ENCODE data around the gene FXYD2. TPM values are rescaled to one million over a fixed set of nuclear protein-coding genes. Genes with fewer than 3 reads are reported as not detected.
"Not testable (repeated sequence)": the region's sequence is repeated elsewhere in the genome, so short reads cannot be mapped to it uniquely, and the experiment has no call there.

FXYD2 gene
- total and polyA plus RNA-seq, 9 donors = 1.7 to 23.1 (median 10.5) TPM

DNA sequence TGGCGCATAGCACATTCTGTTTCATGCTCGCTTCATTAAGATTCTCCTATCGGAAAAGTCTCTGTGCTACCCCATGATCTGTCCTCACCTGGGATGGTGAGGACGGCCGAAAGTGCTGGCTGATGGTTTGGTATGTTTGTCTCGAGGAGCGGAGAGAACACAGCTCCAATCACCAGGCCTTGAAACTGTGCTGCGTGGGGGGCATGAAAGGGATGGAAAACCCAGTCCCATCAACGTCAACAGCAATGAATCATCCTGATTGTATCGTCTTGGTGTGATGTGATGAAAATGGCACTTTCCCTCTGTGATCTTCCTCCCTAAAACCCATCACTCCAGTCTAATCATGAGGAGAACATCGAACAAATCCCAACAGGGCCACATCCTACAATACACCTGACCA is 43.5 kb upstream of the FXYD2 start:
- no peak for DNase-seq
- Histone ChIP-seq H3K27ac (no peak overlapping the region), H3K4me3 (no peak overlapping the region), H3K4me1 (ENCODE audit: insufficient read depth) (peaks cover 33% of the 10 kb centered on the region), H3K27me3 (no peaks in the 10 kb centered on the region), H3K9me3 (no peaks in the 10 kb centered on the region), H3K36me3 (no peaks in the 10 kb centered on the region)
- intact Hi-C loops (cut with DNase I) = no loop called here
- TF ChIP-seq CTCF (IDR thresholded peaks at IDR 0.05) (no peak), EP300 (IDR thresholded peaks at IDR 0.05) (no peak), POLR2A (IDR thresholded peaks at IDR 0.05) (no peak)
- 74 to 77% (median 77%) methylated on average over 11 of the region's 11 CpGs for WGBS, 3 donors

- Histone ChIP-seq H3K4me3 (no peak overlapping the region), H3K9me3 (no peaks in the 10 kb centered on the region), H3K36me3 (no peaks in the 10 kb centered on the region), H3K4me1 (ENCODE audit: insufficient read depth) (peaks cover 31% of the 10 kb centered on the region), H3K27me3 (no peaks in the 10 kb centered on the region), H3K27ac (no peak overlapping the region)
- TF ChIP-seq EP300 (IDR thresholded peaks at IDR 0.05) = no peak
- TF ChIP-seq POLR2A (IDR thresholded peaks at IDR 0.05) = no peak
- no peak for TF ChIP-seq CTCF (IDR thresholded peaks at IDR 0.05)
- WGBS, 3 donors = 44 to 67% (median 55%) methylated on average over 5 of the region's 5 CpGs
- intact Hi-C loops (cut with DNase I) = no loop called here
- no peak for DNase-seq
Observed at GRCh38 chr11:117866526-117866925, 42.0 kb upstream of the FXYD2 start.

DNA sequence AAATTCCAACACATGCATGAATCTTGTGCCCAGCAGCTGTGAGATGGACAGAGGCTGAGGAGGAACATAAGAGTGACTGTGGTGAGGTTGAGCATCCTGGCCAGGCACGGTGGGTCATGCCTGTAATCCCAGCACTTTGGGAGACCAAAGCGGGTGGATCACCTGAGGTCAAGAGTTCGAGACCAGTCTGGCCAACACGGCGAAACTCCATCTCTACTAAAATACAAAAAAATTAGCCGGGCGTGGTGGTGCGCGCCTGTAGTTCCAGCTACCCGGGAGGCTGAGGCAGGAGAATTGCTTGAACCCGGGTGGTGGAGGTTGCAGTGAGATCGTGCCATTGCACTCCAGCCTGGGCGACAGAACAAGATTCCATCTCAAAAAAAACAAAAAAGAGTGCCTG is 41.0 kb upstream of the FXYD2 start:
- H3K4me3 ChIP-seq; intact Hi-C loops (cut with DNase I); H3K27me3 ChIP-seq; H3K9me3 ChIP-seq; DNase-seq; H3K36me3 ChIP-seq; H3K27ac ChIP-seq: not testable (repeated sequence)
- WGBS, 3 donors = 92 to 97% (median 97%) methylated on average over 13 of the region's 13 CpGs
- peaks cover 34% of the 10 kb centered on the region for H3K4me1 ChIP-seq (ENCODE audit: insufficient read depth)

GRCh38 chr11:117863383-117863782 is 38.8 kb upstream of the FXYD2 start:
- TF ChIP-seq CTCF (IDR thresholded peaks at IDR 0.05) (no peak), EP300 (IDR thresholded peaks at IDR 0.05) (no peak), POLR2A (IDR thresholded peaks at IDR 0.05) (no peak)
- intact Hi-C loops (cut with DNase I) = no loop called here
- 91 to 94% (median 92%) methylated on average over 1 of the region's 1 CpG for WGBS, 3 donors
- Histone ChIP-seq H3K27me3 (no peaks in the 10 kb centered on the region), H3K4me3 (no peak overlapping the region), H3K9me3 (no peaks in the 10 kb centered on the region), H3K27ac (no peak overlapping the region), H3K4me1 (ENCODE audit: insufficient read depth) (peaks cover 36% of the 10 kb centered on the region), H3K36me3 (no peaks in the 10 kb centered on the region)
- DNase-seq = no peak

DNA sequence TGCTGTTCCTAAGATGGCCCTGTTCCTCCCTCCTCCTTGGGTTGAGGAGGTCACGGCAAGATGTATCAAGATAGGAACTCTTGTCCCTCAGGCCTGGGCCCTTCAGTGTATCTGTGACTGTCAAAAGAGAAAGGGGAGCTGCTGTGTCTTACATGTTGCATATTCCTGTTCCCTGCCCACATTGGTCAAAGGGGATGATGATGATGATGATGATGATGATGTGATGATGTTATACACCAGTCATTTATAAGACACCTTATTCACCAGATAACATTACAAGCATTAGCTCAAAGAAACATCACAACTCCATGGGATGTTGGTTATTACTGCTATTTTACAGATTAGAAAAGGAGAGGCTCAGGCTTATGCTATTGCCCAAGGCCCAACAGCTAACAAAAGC is 38.2 kb upstream of the FXYD2 start:
- TF ChIP-seq CTCF (IDR thresholded peaks at IDR 0.05) (no peak), POLR2A (IDR thresholded peaks at IDR 0.05) (no peak), EP300 (IDR thresholded peaks at IDR 0.05) (no peak)
- Histone ChIP-seq H3K27ac (no peak overlapping the region), H3K36me3 (no peaks in the 10 kb centered on the region), H3K27me3 (no peaks in the 10 kb centered on the region), H3K4me1 (ENCODE audit: insufficient read depth) (peaks cover 42% of the 10 kb centered on the region), H3K4me3 (no peak overlapping the region), H3K9me3 (no peaks in the 10 kb centered on the region)
- 73 to 95% (median 94%) methylated on average over 1 of the region's 1 CpG for WGBS, 3 donors
- no peak for DNase-seq
- intact Hi-C loops (cut with DNase I) = no loop called here
